Brain microvascular endothelial cell (primary cell): ENCODE measurements around the gene NEK4.

Experiments
- DNase-seq: peaks from one replicate; pipeline ENCODE4 v3.0.0-alpha.2; 2020
- H3K27ac ChIP-seq: fragments of 250-450 bp; sonication (Bioruptor Pico); 2 replicates; pipeline ENCODE4 v1.5.1; 2020; ENCODE audit warnings: mild to moderate bottlenecking, moderate library complexity
- H3K27me3 ChIP-seq: fragments of 250-450 bp; sonication (Bioruptor Pico); replicated peaks from 2 replicates; pipeline ENCODE4 v1.5.1; 2020; ENCODE audit warnings: mild to moderate bottlenecking
- H3K36me3 ChIP-seq: fragments of 250-450 bp; sonication (Bioruptor Pico); replicated peaks from 2 replicates; pipeline ENCODE4 v1.5.1; 2020; ENCODE audit warnings: mild to moderate bottlenecking
- H3K4me3 ChIP-seq: 2 replicates; pipeline ENCODE4 v1.5.1; 2011; ENCODE audit warnings: low read depth, mild to moderate bottlenecking, control low read depth, low read length, moderate library complexity
- in situ Hi-C: cut with HindIII; loops from 2 replicates; pipeline ENCODE4 v1.10.0; 2017; ENCODE audit warnings: low sequenced_read_pairs, low pct_ligation_motif_present
- TF ChIP-seq, protein P1 (sequence below): IDR thresholded peaks from 2 replicates; pipeline ENCODE4 v1.5.1; 2011; ENCODE audit warnings: low read depth, mild to moderate bottlenecking, moderate library complexity, low read length, control low read depth, inconsistent platforms; ENCODE audit errors: missing control alignments

Gene NEK4

DNA sequence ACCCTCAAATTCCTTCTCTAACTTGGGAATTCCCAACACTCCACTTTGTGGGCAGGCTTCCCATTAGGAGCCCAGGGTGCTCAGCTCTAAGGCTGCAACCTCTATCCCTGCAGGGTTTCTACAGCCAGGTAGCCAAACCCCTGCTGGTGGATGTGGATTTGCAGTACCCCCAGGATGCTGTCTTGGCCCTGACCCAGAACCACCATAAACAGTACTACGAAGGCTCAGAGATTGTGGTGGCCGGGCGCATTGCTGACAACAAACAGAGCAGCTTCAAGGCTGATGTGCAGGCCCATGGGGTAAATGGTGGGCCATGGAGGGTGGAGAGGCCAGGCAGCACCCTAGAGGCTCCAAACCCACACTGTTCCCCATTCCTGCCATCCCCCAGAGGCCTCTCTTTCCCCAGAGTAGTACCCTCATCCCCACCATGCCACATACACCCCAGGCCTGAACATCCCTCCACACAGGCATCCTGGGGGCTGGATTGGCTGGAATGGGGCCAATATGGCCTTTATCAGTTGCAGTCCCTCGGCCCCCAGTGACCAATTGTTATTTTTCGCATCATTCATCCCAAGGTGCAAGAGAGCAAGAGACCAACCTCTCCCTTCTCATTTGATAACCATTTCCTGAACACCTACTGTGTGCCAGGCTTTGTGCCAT lies 14.3 kb upstream of the NEK4 start:
- H3K36me3 ChIP-seq = no peaks in the 10 kb centered on the region
- no peak overlapping the region for H3K4me3 ChIP-seq
- TF ChIP-seq, protein P1, sequence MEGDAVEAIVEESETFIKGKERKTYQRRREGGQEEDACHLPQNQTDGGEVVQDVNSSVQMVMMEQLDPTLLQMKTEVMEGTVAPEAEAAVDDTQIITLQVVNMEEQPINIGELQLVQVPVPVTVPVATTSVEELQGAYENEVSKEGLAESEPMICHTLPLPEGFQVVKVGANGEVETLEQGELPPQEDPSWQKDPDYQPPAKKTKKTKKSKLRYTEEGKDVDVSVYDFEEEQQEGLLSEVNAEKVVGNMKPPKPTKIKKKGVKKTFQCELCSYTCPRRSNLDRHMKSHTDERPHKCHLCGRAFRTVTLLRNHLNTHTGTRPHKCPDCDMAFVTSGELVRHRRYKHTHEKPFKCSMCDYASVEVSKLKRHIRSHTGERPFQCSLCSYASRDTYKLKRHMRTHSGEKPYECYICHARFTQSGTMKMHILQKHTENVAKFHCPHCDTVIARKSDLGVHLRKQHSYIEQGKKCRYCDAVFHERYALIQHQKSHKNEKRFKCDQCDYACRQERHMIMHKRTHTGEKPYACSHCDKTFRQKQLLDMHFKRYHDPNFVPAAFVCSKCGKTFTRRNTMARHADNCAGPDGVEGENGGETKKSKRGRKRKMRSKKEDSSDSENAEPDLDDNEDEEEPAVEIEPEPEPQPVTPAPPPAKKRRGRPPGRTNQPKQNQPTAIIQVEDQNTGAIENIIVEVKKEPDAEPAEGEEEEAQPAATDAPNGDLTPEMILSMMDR = no peak
- no peak overlapping the region for H3K27ac ChIP-seq
- peaks cover 4% of the 10 kb centered on the region for H3K27me3 ChIP-seq
- in situ Hi-C loops = no loop called here
- no peak for DNase-seq

DNA sequence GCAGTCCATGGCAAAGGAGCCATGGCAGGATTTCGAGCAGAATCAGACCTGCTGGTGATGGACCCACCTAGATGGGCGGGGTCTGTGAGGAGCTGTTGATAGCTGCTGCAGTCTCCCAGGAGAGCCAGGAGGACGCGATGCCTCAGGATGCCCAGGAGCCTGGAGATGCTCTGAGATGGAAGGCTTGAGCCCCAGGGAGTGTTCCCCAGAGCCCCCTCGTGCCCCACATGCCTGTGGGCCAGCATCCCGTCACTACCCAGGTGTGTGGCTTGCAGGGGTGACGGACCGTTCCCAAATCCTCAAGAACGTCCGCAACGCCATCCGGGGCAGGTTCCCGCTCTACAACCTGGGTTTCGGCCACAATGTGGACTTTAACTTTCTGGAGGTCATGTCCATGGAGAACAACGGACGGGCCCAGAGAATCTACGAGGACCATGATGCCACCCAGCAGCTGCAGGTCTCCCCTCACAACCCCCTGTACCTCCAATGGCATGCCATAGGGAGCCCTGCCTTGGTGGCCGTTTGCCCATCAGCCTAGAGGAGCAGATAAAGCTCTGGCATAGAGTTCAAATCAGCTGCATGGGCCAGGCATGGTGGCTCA lies 13.4 kb upstream of the NEK4 start:
- no peak overlapping the region for H3K27ac ChIP-seq
- in situ Hi-C loops = no loop called here
- no peaks in the 10 kb centered on the region for H3K36me3 ChIP-seq
- H3K4me3 ChIP-seq = no peak overlapping the region
- peaks cover 4% of the 10 kb centered on the region for H3K27me3 ChIP-seq
- TF ChIP-seq, protein P1 = no peak
- no peak for DNase-seq

DNA sequence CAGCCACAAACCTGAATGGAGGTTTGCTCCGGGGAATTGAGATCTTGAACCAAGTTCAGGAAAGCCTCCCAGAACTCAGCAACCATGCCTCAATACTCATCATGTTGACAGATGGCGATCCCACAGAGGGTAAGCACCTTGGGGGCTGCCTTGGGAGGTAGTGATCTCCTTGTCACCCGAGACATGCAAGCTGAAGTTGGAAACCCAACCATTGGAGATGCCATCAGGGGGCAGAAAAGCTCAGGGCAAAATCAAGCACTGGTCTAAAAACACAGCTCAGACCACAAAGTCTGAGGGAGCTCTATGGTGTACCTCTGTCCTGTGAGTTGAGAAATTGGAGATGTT lies 12.4 kb upstream of the NEK4 start:
- no peak overlapping the region for H3K27ac ChIP-seq
- TF ChIP-seq, protein P1 = no peak
- peaks cover 4% of the 10 kb centered on the region for H3K27me3 ChIP-seq
- DNase-seq = no peak
- no peaks in the 10 kb centered on the region for H3K36me3 ChIP-seq
- H3K4me3 ChIP-seq = no peak overlapping the region
- in situ Hi-C loops = no loop called here

DNA sequence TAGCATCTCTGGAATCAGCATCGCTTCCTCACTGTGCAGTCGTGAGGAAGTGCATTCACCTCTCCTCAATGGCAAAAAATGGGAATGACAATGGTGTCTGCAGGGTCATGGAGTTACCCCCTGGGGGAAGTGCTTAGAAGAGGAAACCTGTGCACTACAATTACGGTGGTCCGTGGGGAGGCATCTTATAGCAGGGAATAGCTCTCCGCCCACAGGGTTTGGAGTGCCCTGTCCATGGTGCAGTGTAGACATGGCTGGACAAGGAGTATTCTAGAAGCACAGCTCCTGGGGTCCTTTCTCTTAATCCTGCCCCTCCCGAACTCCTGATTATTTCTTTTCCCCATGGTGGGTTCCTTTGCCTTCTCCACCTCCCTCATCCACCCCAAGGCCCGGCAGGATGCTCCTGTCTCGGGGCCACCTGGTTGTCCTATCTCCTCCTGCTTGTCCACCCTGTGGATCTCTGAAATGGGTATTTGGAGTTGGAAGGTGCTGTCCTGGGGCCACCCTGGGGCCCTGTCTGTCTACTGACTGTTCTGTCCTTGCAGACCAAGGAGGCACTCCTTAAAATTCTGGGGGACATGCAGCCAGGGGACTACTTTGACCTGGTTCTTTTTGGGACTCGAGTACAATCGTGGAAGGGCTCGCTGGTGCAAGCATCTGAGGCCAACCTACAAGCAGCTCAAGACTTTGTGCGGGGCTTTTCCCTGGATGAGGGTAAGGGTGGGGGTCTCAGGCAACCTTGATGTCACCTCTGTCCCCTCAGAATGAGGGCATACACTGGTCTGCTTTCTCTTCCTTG lies 11.9 kb upstream of the NEK4 start:
- no peak for DNase-seq
- in situ Hi-C loops = no loop called here

DNA sequence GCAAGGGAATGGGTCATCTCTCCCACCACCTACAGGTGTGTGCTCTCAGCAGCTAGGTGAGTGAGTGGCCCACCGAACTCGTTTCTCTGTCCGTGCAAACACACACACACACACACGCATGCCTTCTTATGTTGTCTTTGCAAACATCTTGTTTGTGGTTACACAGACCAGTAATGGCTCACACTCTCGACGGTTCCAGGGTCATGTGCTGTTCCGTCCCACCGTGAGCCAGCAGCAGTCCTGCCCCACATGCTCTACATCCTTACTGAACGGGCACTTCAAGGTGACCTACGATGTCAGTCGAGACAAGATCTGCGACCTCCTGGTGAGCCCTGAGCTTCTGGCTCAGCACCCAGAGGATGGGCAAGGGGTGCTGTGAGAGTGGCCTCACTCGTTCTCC lies 11.0 kb upstream of the NEK4 start:
- Histone ChIP-seq H3K27ac (no peak overlapping the region), H3K4me3 (no peak overlapping the region), H3K36me3 (no peaks in the 10 kb centered on the region), H3K27me3 (peaks cover 4% of the 10 kb centered on the region)
- DNase-seq = no peak
- in situ Hi-C loops = no loop called here
- TF ChIP-seq, protein P1 = no peak

More for the DNA sequence above, 11.9 kb upstream of the NEK4 start:
- peaks cover 4% of the 10 kb centered on the region for H3K27me3 ChIP-seq
- TF ChIP-seq, protein P1 = no peak
- H3K36me3 ChIP-seq = no peaks in the 10 kb centered on the region
- no peak overlapping the region for H3K4me3 ChIP-seq
- H3K27ac ChIP-seq = no peak overlapping the region
